K562 (cell line): Measurements from ENCODE around the gene IPO9.

Source experiments
- CBX2 ChIP-seq: fragments of 200-600 bp; sonication (generic); IDR thresholded peaks from one replicate; pipeline ENCODE4 v1.6.1; 2012; ENCODE audit warnings: mild to moderate bottlenecking, low read length, inconsistent platforms; ENCODE audit not compliant: insufficient read depth, poor library complexity, severe bottlenecking
- JUND ChIP-seq, 2 experiments: IDR thresholded peaks; 2 replicates in 1 of 2; 3 replicates in 1 of 2; pipeline ENCODE4 v1.6.1; 2011; ENCODE audit warnings: borderline replicate concordance in 2 of 2, low read depth in 2 of 2, low read length in 2 of 2, improper control_type of control experiment in 1 of 2, missing biosample characterization in 1 of 2, missing genetic modification characterization in 1 of 2, missing genetic modification reagents in 1 of 2
- TAF1 ChIP-seq: IDR thresholded peaks from 2 replicates; pipeline ENCODE4 v1.6.1; 2011; ENCODE audit warnings: mild to moderate bottlenecking, low read length, moderate library complexity; ENCODE audit not compliant: insufficient read depth, control insufficient read depth, severe bottlenecking; ENCODE audit errors: extremely low read depth

GRCh38 chr1:201892211-201892610 lies 63.3 kb downstream of the IPO9 start:
- TF ChIP-seq CBX2 (no peak), TAF1 (no peak), JUND (IDR thresholded peaks at IDR 0.05; ENCODE audit: borderline replicate concordance, low read depth, low read length) (no peak), JUND (tag; IDR thresholded peaks at IDR 0.05; ENCODE audit: borderline replicate concordance, low read depth, low read length) (no peak)
